Kidney (tissue), 14 donors: Measurements from ENCODE around the gene GABRA4. TPM values are rescaled to one million over a fixed set of nuclear protein-coding genes. Genes with fewer than 3 reads are reported as not detected.

Experiments used
- DNase-seq, 5 donors: peaks; one replicate each; pipeline ENCODE4 v3.0.0-alpha.2; 2013 to 2020
- FAIRE-seq: peaks from 2 replicates; lab custom pipeline; 2012; peaks lifted over from hg19 to GRCh38; lab: Jason Lieb, UNC
- H3K27ac ChIP-seq, 2 donors: one replicate each; pipeline ENCODE4 v1.7.0; 2013; ENCODE audit warnings: low read depth in 2 of 2, low read length in 2 of 2, inconsistent platforms in 1 of 2
- H3K27me3 ChIP-seq: one replicate; pipeline ENCODE4 v1.7.1; 2013; ENCODE audit warnings: low read length, inconsistent platforms; ENCODE audit not compliant: control insufficient read depth, insufficient read depth
- H3K36me3 ChIP-seq, 3 donors: one replicate each; pipeline versions ENCODE4 v1.7.0 to v1.7.1; 2013; ENCODE audit warnings: low read length in 3 of 3, control low read depth in 1 of 3, inconsistent platforms in 1 of 3; ENCODE audit not compliant: insufficient read depth in 3 of 3, control insufficient read depth in 2 of 3
- H3K4me1 ChIP-seq, 3 donors: one replicate each; pipeline versions ENCODE4 v1.7.0 to v1.7.1; 2013; ENCODE audit warnings: low read length in 3 of 3, inconsistent platforms in 1 of 3, low read depth in 1 of 3; ENCODE audit not compliant: control insufficient read depth in 2 of 3, insufficient read depth in 2 of 3
- H3K4me3 ChIP-seq, 3 donors: one replicate each; pipeline versions ENCODE4 v1.7.0 to v1.8.1; 2013; ENCODE audit warnings: low read length in 3 of 3, control low read depth in 1 of 3, inconsistent platforms in 1 of 3
- H3K9ac ChIP-seq, 3 donors: one replicate each; pipeline versions ENCODE4 v1.7.0 to v1.7.1; 2013; ENCODE audit warnings: low read length in 3 of 3, control low read depth in 1 of 3, inconsistent platforms in 1 of 3
- H3K9me3 ChIP-seq, 3 donors: one replicate each; pipeline versions ENCODE4 v1.7.0 to v1.7.1; 2013; ENCODE audit warnings: low read length in 3 of 3, control low read depth in 1 of 3, inconsistent platforms in 1 of 3; ENCODE audit not compliant: control insufficient read depth in 2 of 3, insufficient read depth in 1 of 3
- intact Hi-C: fragments of 100-400 bp; cut with DNase I; formaldehyde crosslinking; loops from one replicate; pipeline ENCODE4 v1.11.1; 2022
- polyA plus RNA-seq: library from polyadenylated mRNA; stranded (reverse); fragments of 350-450 nt; fragmentation: Illumina TruSeq; extraction: RNeasy Lipid Tissue Mini Kit (QIAGEN cat#74804); gene quantifications from one replicate; pipeline ENCODE4 v1.2.3, GENCODE V29; 2014; ENCODE audit warnings: low read depth, low replicate concordance; ENCODE audit not compliant: insufficient read depth
- total RNA-seq: library from RNA; stranded (reverse); fragmentation: NEBNext Ultra II Directional; extraction: Animal tissue kit (Norgen Biotek cat#: 25700); gene quantifications from one replicate; pipeline ENCODE4 v1.2.1, GENCODE V29; 2021
- TF ChIP-seq, protein P1 (sequence below): IDR thresholded peaks from 3 replicates; pipeline ENCODE4 v1.5.1; 2012; ENCODE audit warnings: mild to moderate bottlenecking, moderate library complexity, borderline replicate concordance; ENCODE audit not compliant: insufficient read depth; ENCODE audit errors: extremely low read depth
- donor health status: control.
- donor health status: control.
- donor health status: control.
- donor health status: control.
- donor health status: control.
- donor health status: DM: yes; HTN: yes; CAD: no.
- donor health status: Normal renal cell carcinoma (clear cell type).

GABRA4 gene
- total and polyA plus RNA-seq, 2 donors from 2014 or later, result 0.17 to 0.19 TPM

DNA sequence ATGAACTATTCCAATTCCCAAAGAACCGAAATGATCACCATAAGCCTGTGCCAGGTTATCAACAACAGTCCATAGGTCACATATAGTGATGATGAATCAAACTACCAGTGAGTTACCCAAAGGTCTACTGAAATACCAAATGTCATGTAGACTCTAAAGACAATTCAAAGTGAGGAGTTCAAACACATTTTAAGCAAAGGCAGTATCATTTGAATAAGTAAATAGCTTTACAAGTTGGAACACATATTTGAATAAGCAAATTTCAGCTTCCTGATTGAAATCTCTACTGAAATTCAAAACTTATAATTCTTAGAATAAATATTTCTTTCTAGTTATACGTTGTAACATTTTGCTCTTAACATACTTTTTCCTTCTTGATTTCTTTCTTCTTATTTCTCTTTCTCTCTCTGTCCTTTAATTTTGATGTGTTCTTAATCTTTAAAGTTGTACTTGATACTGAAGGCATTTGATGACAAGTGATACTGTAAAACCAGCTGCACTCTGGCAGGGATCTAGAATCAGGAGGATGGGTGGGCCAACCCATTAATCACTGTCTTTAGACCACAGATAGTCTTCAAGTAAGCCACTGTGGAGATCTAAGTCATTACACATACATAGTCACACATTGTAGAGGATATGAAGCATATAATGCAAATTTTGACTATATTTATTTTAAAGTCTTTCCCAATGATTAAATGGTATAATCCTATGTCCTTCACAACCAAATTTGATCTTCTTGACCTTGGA is 34.5 kb downstream of the GABRA4 start:
- H3K27ac ChIP-seq, result no peak overlapping the region
- DNase-seq (no peak), FAIRE-seq (no peak)
- H3K9me3 ChIP-seq, result no peaks in the 10 kb centered on the region
- H3K27me3 ChIP-seq, result no peaks in the 10 kb centered on the region
- intact Hi-C loops, result no loop called here
- no peaks in the 10 kb centered on the region for H3K36me3 ChIP-seq
- no peak overlapping the region for H3K4me3 ChIP-seq
- H3K4me1 ChIP-seq, result no peaks in the 10 kb centered on the region
- TF ChIP-seq, protein P1, sequence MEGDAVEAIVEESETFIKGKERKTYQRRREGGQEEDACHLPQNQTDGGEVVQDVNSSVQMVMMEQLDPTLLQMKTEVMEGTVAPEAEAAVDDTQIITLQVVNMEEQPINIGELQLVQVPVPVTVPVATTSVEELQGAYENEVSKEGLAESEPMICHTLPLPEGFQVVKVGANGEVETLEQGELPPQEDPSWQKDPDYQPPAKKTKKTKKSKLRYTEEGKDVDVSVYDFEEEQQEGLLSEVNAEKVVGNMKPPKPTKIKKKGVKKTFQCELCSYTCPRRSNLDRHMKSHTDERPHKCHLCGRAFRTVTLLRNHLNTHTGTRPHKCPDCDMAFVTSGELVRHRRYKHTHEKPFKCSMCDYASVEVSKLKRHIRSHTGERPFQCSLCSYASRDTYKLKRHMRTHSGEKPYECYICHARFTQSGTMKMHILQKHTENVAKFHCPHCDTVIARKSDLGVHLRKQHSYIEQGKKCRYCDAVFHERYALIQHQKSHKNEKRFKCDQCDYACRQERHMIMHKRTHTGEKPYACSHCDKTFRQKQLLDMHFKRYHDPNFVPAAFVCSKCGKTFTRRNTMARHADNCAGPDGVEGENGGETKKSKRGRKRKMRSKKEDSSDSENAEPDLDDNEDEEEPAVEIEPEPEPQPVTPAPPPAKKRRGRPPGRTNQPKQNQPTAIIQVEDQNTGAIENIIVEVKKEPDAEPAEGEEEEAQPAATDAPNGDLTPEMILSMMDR, result no peak
- no peak overlapping the region for H3K9ac ChIP-seq

DNA sequence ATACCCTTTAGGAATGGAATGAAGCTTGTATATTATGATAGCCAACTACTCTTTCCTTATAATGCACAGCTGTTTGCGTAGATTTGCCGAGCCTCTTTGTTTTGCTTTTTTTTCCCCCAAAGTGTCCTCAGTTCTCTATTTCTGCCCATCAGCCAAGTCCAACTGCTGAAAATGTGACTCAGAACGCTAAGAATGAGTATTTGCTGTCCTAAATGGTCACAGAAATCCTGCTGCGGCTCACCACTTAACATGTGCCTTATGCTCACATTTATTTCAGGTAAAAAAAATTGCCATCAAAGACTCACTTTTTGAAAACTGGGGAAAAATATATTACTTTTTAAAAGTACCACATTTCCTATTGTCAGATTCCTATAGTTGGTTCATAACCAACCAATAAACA is 36.9 kb downstream of the GABRA4 start:
- Histone ChIP-seq H3K9ac (no peak overlapping the region), H3K27me3 (no peaks in the 10 kb centered on the region), H3K27ac (no peak overlapping the region), H3K4me3 (no peak overlapping the region), H3K9me3 (no peaks in the 10 kb centered on the region), H3K4me1 (no peaks in the 10 kb centered on the region), H3K36me3 (no peaks in the 10 kb centered on the region)
- intact Hi-C loops, result no loop called here
- TF ChIP-seq, protein P1, result no peak
- no peak for FAIRE-seq
- DNase-seq, result no peak

DNA sequence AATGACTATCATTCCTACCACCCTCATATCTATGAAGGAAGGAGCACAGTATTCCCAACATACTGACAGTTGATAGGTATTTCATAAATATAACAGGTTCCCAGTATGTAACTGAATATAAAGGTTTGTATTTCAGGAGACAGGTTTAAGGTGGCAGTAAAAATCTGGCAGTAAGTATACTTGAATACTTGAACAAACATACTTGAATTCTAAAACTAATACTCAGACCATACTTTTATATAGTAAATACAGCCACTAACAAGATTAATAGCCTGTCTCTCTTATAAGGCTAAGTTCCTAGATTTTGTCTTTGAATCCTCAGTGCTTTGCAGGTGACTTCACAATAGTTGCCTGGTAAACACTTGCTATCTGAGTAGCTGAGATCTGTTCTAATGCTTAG is 37.8 kb downstream of the GABRA4 start:
- Histone ChIP-seq H3K27me3 (no peaks in the 10 kb centered on the region), H3K9ac (no peak overlapping the region), H3K27ac (no peak overlapping the region), H3K36me3 (no peaks in the 10 kb centered on the region), H3K4me1 (no peaks in the 10 kb centered on the region), H3K9me3 (no peaks in the 10 kb centered on the region), H3K4me3 (no peak overlapping the region)
- DNase-seq (no peak), FAIRE-seq (no peak)
- TF ChIP-seq, protein P1, result no peak
- intact Hi-C loops, result no loop called here

DNA sequence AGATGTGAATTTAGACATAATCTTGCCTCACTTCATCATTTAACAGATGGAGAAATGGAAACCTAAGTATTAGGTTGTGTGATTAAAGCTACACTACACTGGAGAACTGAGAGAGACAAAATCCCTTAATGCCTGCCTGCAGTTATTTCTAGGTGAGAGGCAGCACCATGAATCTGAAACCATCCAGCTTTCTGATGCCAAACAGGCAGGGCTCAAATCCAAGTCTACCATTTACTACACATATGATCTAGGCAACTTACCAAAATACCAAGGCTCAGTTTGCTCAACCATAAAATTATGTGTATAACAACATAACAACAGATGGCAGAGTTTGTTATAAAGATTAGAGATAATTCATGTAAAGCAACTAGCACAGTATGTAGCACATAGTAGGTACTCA is 38.7 kb downstream of the GABRA4 start:
- H3K9me3 ChIP-seq, result no peaks in the 10 kb centered on the region
- no peaks in the 10 kb centered on the region for H3K4me1 ChIP-seq
- intact Hi-C loops, result no loop called here
- no peaks in the 10 kb centered on the region for H3K27me3 ChIP-seq
- no peak for DNase-seq
- H3K36me3 ChIP-seq, result no peaks in the 10 kb centered on the region
- no peak for FAIRE-seq
- no peak overlapping the region for H3K9ac ChIP-seq
- H3K4me3 ChIP-seq, result no peak overlapping the region
- no peak overlapping the region for H3K27ac ChIP-seq
- TF ChIP-seq, protein P1, result no peak
